GM12878 (cell line): ENCODE results near the gene FOLR2. TPM values are rescaled to one million over a fixed set of nuclear protein-coding genes. Genes with fewer than 3 reads are reported as not detected.

ENCODE experiments used
- ATAC-seq: fragments of 200-7000 bp; cut with Tn5 transposase; 3 replicates; pipeline ENCODE4 v1.9.1; 2020; ENCODE audit warnings: mild to moderate bottlenecking, moderate library complexity
- BruUV-seq: library from RNA; stranded (reverse); fragments of 400-500 nt; replicated peaks from 2 replicates; lab custom pipeline; 2021; lab: Mats Ljungman, UMichigan
- CTCF ChIA-PET: fragments of 300-600 bp; sonication (Branson Sonifier 250); formaldehyde crosslinking; extraction: SDS; loops from one replicate; lab custom pipeline; 2021; ENCODE audit warnings: inconsistent platforms; lab: Yijun Ruan, JAX
- POLR2A ChIA-PET: fragments of 350-600 bp; formaldehyde crosslinking; extraction: SDS; loops from one replicate; lab custom pipeline; 2021; ENCODE audit warnings: inconsistent platforms; lab: Charles Lee
- RAD21 ChIA-PET: fragments of 300-600 bp; sonication (Branson Sonifier 250); formaldehyde crosslinking; loops from one replicate; lab custom pipeline; 2023; ENCODE audit warnings: antibody characterized with exemption; ENCODE audit not compliant: unreplicated experiment; lab: Charles Lee
- SMC1A ChIA-PET: fragments of 300-600 bp; sonication (Branson Sonifier 250); formaldehyde crosslinking; loops from one replicate; lab custom pipeline; 2023; ENCODE audit not compliant: unreplicated experiment, uncharacterized antibody; lab: Charles Lee
- DNase-seq: peaks from one replicate; pipeline ENCODE4 v3.0.0-alpha.2; 2011; ENCODE audit warnings: low read depth, low spot score
- FAIRE-seq: peaks from 3 replicates; lab custom pipeline; 2011; peaks lifted over from hg19 to GRCh38; lab: Jason Lieb, UNC
- H2AFZ ChIP-seq: 2 replicates; pipeline ENCODE4 v1.6.0; 2011; ENCODE audit warnings: low read depth, low read length, control low read depth; ENCODE audit not compliant: control insufficient read depth
- H3K27ac ChIP-seq: 2 replicates; pipeline ENCODE4 v1.5.1; 2011; ENCODE audit warnings: control low read depth; ENCODE audit not compliant: control insufficient read depth, insufficient read depth
- H3K27me3 ChIP-seq, 2 experiments: replicated peaks in 1 of 2; 2 replicates each; pipeline versions ENCODE4 v1.6.0 to v1.6.1; 2011; ENCODE audit warnings: low read length in 1 of 2; ENCODE audit not compliant: control insufficient read depth in 2 of 2, insufficient read depth in 2 of 2
- H3K36me3 ChIP-seq, 2 experiments: 2 replicates each; pipeline ENCODE4 v1.5.1; 2011; ENCODE audit warnings: low read length in 1 of 2; ENCODE audit not compliant: control insufficient read depth in 2 of 2, insufficient read depth in 2 of 2
- H3K4me1 ChIP-seq: 2 replicates; pipeline ENCODE4 v1.6.1; 2011; ENCODE audit warnings: mild to moderate bottlenecking, low read length, moderate library complexity, mixed read lengths; ENCODE audit not compliant: control insufficient read depth, insufficient read depth
- H3K4me2 ChIP-seq: 2 replicates; pipeline ENCODE4 v1.6.0; 2011; ENCODE audit warnings: control low read depth; ENCODE audit not compliant: control insufficient read depth, insufficient read depth
- H3K4me3 ChIP-seq: fragments of 200-600 bp; sonication (generic); 2 replicates; pipeline ENCODE4 v1.5.1; 2016
- H3K79me2 ChIP-seq: 2 replicates; pipeline ENCODE4 v1.6.0; 2011; ENCODE audit warnings: low read length; ENCODE audit not compliant: control insufficient read depth, insufficient read depth
- H3K9ac ChIP-seq: 2 replicates; pipeline ENCODE4 v1.8.0; 2011; ENCODE audit warnings: low read length, control low read depth, mixed read lengths; ENCODE audit not compliant: control insufficient read depth, insufficient read depth
- H3K9me3 ChIP-seq: replicated peaks from 3 replicates; pipeline ENCODE4 v1.5.1; 2011; ENCODE audit warnings: mild to moderate bottlenecking, low read length; ENCODE audit not compliant: control insufficient read depth, insufficient read depth
- H4K20me1 ChIP-seq: 2 replicates; pipeline ENCODE4 v1.6.0; 2011; ENCODE audit not compliant: control insufficient read depth, insufficient read depth
- BCL11A ChIP-seq: IDR thresholded peaks from 2 replicates; pipeline ENCODE4 v1.6.1; 2011; ENCODE audit warnings: low read depth, low read length
- CHD1 ChIP-seq: IDR thresholded peaks from 2 replicates; pipeline ENCODE4 v1.6.1; 2012; ENCODE audit warnings: low read depth, low read length, improper control_type of control experiment
- EP300 ChIP-seq, 2 experiments: fragments of 150-350 bp in 1 of 2; IDR thresholded peaks; 2 replicates each; pipeline ENCODE4 v1.6.1; 2011 to 2012; ENCODE audit warnings: low read depth in 2 of 2, low read length in 2 of 2, borderline replicate concordance in 1 of 2, improper control_type of control experiment in 1 of 2, inconsistent platforms in 1 of 2; ENCODE audit not compliant: control insufficient read depth in 1 of 2
- FOXK2 ChIP-seq: fragments of 450-650 bp; IDR thresholded peaks from 2 replicates; pipeline ENCODE4 v1.6.1; 2017; ENCODE audit warnings: mild to moderate bottlenecking, moderate library complexity
- JUNB ChIP-seq: IDR thresholded peaks from 2 replicates; pipeline ENCODE4 v1.6.1; 2016; ENCODE audit warnings: antibody characterized with exemption, mild to moderate bottlenecking
- MEF2B ChIP-seq: fragments of 450-650 bp; IDR thresholded peaks from 2 replicates; pipeline ENCODE4 v1.6.1; 2018; ENCODE audit warnings: mild to moderate bottlenecking, moderate library complexity; ENCODE audit not compliant: partially characterized antibody, poor library complexity, severe bottlenecking
- MTA3 ChIP-seq: IDR thresholded peaks from 2 replicates; pipeline ENCODE4 v1.6.1; 2012; ENCODE audit warnings: low read length, inconsistent platforms, borderline replicate concordance
- NFXL1 ChIP-seq: fragments of 450-650 bp; IDR thresholded peaks from 2 replicates; pipeline ENCODE4 v1.6.1; 2017; ENCODE audit warnings: antibody characterized with exemption, mild to moderate bottlenecking, borderline replicate concordance
- POLR2AphosphoS2 ChIP-seq: IDR thresholded peaks from 2 replicates; pipeline ENCODE4 v1.6.1; 2011; ENCODE audit warnings: low read depth, mild to moderate bottlenecking, low read length, improper control_type of control experiment, moderate library complexity
- SP1 ChIP-seq: IDR thresholded peaks from one replicate; pipeline ENCODE4 v1.6.1; 2011; ENCODE audit warnings: low read depth, low read length
- ZNF274 ChIP-seq: IDR thresholded peaks from one replicate; pipeline ENCODE4 v1.8.0; 2011; ENCODE audit not compliant: insufficient read length, insufficient read depth
- ZNF592 ChIP-seq: fragments of 450-650 bp; IDR thresholded peaks from 2 replicates; pipeline ENCODE4 v1.6.1; 2017; ENCODE audit warnings: mild to moderate bottlenecking, moderate library complexity
- WGBS: methylation state at CpG from one replicate; pipeline ENCODE4 v1.1.6; 2016; ENCODE audit warnings: low lambda C conversion rate; ENCODE audit not compliant: insufficient replicate concordance, insufficient coverage; ENCODE audit errors: missing lambda C conversion rate; 5-methylcytosine and 5-hydroxymethylcytosine counted together
- in situ Hi-C: fragments of 300-500 bp; cut with MboI; formaldehyde crosslinking; loops from 9 replicates; pipeline ENCODE4 v1.14.3; 2018; ENCODE audit warnings: mixed read lengths
- intact Hi-C: fragments of 100-400 bp; cut with micrococcal nuclease; formaldehyde crosslinking; loops from one replicate; pipeline ENCODE4 v1.14.2; 2022; ENCODE audit not compliant: unreplicated experiment
- polyA plus RNA-seq, 11 experiments: library from polyadenylated mRNA; depleted of rRNA in 4 of 11; unstranded in 6 of 11; stranded (reverse) in 5 of 11; fragments of >200 nt; fragmentation: Nextera tagmentation in 4 of 11; fragmentation: Illumina TruSeq in 1 of 11; extraction: Ambion mirVana in 4 of 11; extraction: Trizol in 1 of 11; gene quantifications; 1 replicate in 1 of 11; 2 replicates in 10 of 11; pipeline versions ENCODE4 v1.2.1 to v1.2.3, GENCODE V29; 2011 to 2016; ENCODE audit warnings: inconsistent platforms in 2 of 11, missing spikeins in 2 of 11, low read depth in 1 of 11
- total RNA-seq, 4 experiments: library from RNA; depleted of rRNA in 3 of 4; stranded (reverse); fragments of >200 nt in 3 of 4; fragmentation: Illumina TruSeq in 1 of 4; extraction: Trizol in 1 of 4; gene quantifications; 2 replicates each; pipeline versions ENCODE4 v1.2.1 to v1.2.3, GENCODE V29; 2013 to 2021
- TF ChIP-seq, protein P1 (sequence below): fragments of 450-650 bp; IDR thresholded peaks from 2 replicates; pipeline ENCODE4 v1.6.1; 2017; ENCODE audit warnings: antibody characterized with exemption, mild to moderate bottlenecking, moderate library complexity

FOLR2 gene
- total and polyA plus RNA-seq, 10 of the 15 experiments (the other 5 are each of a cell fraction or from before 2014, with no cell fraction given), result 0.10 to 11.1 (median 1.9) TPM

- Histone ChIP-seq H3K27me3 (peaks cover 11 to 30% of the 10 kb centered on the region in 2 experiments; a peak in 3 of 4 replicates), H3K79me2 (no peaks in the 10 kb centered on the region), H3K4me1 (peaks cover 4% of the 10 kb centered on the region), H2AFZ (no peak within 1 kb of the TSS), H3K36me3 (no peaks in the 10 kb centered on the region), H3K9ac (no peak within 1 kb of the TSS), H3K4me3 (no peak within 1 kb of the TSS), H3K9me3 (no peaks in the 10 kb centered on the region; the same call in 2 of the 3 replicates), H4K20me1 (no peaks in the 10 kb centered on the region), H3K27ac (no peak within 1 kb of the TSS), H3K4me2 (no peak within 1 kb of the TSS)
- intact Hi-C loops, result no loop called here
- no peak for DNase-seq
- 36% methylated on average over 6 of the region's 37 CpGs for WGBS
- BruUV-seq, result no TSS peak
- RAD21 ChIA-PET, result no interaction called here
- TF ChIP-seq EP300 (IDR thresholded peaks at IDR 0.05; ENCODE audit: borderline replicate concordance in 1 of 2, control insufficient read depth in 1 of 2, low read depth in 2 of 2, low read length in 2 of 2) (no peak), MEF2B (no peak), ZNF274 (no peak), SP1 (no peak), JUNB (no peak), ZNF592 (no peak), POLR2AphosphoS2 (no peak), MTA3 (no peak), CHD1 (no peak), NFXL1 (no peak), BCL11A (no peak), FOXK2 (no peak)
- TF ChIP-seq, protein P1, sequence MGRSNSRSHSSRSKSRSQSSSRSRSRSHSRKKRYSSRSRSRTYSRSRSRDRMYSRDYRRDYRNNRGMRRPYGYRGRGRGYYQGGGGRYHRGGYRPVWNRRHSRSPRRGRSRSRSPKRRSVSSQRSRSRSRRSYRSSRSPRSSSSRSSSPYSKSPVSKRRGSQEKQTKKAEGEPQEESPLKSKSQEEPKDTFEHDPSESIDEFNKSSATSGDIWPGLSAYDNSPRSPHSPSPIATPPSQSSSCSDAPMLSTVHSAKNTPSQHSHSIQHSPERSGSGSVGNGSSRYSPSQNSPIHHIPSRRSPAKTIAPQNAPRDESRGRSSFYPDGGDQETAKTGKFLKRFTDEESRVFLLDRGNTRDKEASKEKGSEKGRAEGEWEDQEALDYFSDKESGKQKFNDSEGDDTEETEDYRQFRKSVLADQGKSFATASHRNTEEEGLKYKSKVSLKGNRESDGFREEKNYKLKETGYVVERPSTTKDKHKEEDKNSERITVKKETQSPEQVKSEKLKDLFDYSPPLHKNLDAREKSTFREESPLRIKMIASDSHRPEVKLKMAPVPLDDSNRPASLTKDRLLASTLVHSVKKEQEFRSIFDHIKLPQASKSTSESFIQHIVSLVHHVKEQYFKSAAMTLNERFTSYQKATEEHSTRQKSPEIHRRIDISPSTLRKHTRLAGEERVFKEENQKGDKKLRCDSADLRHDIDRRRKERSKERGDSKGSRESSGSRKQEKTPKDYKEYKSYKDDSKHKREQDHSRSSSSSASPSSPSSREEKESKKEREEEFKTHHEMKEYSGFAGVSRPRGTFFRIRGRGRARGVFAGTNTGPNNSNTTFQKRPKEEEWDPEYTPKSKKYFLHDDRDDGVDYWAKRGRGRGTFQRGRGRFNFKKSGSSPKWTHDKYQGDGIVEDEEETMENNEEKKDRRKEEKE, result no peak
- CTCF ChIA-PET, result no interaction called here
- POLR2A ChIA-PET, result no interaction called here
- no peak for FAIRE-seq
- SMC1A ChIA-PET, result no interaction called here
- in situ Hi-C loops, result no loop called here
- ATAC-seq, result no peak
Measured at GRCh38 chr11:72244060-72244360, 27.4 kb downstream of the FOLR2 start, which contains the start of gene PHOX2A. Gene PHOX2A, minus strand, starts transcription at chr11:72244176. Its CDS starts 172 bp downstream, at chr11:72244004.
